Measurements from ENCODE around the gene TBCEL.
"Not testable (repeated sequence)": the region's sequence is repeated elsewhere in the genome, so short reads cannot be mapped to it uniquely, and the experiment has no call there.

TBCEL gene, protein sequence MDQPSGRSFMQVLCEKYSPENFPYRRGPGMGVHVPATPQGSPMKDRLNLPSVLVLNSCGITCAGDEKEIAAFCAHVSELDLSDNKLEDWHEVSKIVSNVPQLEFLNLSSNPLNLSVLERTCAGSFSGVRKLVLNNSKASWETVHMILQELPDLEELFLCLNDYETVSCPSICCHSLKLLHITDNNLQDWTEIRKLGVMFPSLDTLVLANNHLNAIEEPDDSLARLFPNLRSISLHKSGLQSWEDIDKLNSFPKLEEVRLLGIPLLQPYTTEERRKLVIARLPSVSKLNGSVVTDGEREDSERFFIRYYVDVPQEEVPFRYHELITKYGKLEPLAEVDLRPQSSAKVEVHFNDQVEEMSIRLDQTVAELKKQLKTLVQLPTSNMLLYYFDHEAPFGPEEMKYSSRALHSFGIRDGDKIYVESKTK

DNA sequence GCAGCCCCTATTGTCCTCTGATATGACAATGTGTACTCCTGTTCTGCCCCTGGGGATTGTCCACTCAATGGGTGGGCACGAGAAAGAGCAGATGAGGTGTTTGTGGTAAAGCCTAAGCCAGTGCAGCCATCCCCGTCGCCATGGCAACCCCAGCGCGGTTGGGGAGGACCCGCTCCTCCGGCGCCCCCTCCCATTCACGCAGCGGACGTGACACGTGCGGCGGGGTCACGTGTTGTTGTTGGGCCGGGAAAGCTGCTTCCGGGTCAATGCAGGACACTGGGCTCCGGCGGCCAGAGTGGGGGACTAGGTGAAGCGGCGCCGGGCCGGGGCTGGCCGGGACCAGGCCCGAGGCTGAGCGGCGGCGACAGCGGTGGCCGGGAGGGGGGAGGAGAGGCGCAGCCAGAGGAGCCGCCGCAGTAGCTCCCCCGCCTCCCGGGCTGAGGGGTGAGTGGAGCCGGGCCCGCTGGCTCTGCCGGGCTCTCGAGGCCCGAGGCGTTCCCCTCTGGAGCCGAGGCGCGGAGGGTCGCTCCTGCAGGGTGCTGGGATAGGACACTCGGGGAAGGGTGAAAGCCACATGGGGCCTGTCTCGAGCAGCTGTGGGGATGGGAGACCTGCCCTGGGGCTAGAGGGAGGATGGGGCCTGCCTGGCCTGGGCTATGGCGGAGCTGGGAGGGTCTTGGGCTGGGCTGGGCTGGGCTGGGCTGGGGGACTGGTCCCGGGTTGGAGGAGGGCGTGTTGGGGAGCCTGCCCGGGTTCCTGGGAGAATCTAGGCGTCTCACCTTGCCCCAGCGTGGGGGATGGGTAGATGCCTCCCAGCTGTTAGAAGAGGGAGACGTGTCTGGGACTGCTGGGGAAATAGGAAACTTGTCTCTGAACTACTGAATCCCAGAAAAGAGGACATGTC is at the start of gene TBCEL:
Gene TBCEL, plus strand, starts transcription at position 255 of the 904 bp plus-strand sequence. CDS start 21,589 bp downstream, outside the sequence.
- DNase-seq: peak; percentile 34

DNA sequence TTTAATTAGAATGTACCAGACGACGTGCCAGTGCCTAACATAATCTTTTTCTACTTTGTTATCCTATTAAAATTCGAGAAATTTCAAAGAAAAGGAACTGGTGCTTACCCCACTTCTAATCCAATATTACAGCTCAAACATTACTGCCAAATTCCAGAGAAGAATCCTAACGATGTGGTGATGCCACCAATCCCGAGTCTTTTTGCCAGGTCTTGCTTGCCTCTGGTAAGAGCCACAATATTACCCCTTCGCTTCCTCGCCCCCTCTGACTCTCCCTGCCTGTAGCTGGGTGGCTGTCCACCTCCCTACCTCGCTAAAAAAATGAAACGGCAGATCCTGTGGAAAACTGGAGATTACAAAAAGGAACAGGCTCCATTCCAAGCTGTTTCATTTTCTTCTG is 49.4 kb upstream of the TBCEL start:
- DNase-seq: no peak

DNA sequence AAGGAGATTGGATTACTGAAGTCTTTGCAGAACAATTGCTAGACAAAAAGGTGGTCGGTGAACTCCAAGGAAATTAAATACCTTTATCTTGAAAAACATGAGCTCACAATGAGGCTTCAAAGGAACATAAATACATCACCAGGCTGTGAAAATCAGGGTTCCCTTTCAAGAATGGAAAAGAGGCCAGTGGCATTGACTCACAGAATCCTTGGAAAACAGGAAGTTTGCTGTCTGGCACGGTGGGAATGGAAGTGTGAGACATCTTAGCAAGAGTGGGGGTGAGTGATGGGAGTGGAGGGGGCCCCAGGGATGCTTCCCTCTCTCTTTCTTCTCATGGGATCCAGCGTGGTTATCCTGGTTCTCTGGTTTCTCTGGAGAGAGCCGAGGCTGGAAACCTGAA is 48.9 kb upstream of the TBCEL start:
- no peak for DNase-seq

DNA sequence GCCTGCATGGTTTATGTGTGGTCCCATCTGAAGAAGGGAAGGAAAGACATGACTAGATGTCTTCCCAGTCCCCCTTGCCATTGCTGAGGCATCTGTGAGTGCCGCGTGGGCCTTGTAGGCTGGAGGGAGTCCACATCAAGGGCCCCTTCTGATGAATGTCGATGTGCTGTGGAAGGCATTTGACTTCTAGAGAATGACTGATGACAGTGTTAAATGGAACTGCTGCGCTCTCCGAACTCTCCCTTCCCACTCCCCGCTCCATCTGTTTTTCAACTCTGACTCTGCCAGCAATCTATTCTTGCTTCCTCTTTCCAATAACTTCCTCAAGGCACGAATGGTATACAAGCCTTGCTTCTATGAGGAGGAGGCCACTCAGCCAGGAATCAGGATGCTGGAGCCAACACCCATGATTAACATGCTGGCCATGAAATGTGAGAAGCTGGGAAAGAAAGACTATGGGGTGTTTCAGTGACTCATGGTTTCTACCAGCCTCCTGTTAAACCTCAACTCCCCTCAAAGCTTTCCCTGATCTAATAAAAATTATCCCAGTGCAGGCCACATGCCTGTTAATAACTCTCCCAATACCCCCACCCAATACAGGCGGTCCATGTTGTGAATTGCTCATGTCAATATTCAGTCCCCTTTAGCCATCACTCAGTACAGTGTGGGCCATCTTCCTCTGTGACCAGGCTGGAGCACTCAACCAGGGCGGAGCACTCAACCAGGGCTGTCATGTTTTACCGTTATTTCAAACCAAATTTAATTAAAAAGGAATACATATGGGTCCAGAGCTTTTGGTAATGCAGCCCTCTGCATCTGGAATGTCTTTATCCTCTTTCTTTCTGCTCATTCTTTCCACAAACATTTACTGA is 46.4 kb upstream of the TBCEL start:
- DNase-seq: no peak

DNA sequence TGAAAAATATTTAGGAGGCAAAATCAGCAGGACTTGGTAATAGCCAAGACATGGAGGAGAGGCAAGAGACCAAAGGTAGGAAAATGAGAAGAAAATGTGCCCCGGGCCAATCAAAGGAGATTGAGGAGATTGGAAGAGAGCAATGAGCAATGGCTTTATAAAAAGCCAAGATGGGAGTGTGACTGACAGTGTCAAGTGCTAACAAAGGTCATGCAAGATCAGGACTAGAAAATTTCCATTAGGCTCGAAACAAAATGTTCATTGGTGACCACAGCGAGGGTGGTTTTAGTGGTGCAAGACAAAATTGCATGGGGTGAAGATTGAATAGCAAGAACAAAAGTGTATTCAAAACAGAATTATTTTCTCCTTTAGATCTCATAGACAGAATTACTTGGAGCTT is 45.2 kb upstream of the TBCEL start:
- no peak for DNase-seq

DNA sequence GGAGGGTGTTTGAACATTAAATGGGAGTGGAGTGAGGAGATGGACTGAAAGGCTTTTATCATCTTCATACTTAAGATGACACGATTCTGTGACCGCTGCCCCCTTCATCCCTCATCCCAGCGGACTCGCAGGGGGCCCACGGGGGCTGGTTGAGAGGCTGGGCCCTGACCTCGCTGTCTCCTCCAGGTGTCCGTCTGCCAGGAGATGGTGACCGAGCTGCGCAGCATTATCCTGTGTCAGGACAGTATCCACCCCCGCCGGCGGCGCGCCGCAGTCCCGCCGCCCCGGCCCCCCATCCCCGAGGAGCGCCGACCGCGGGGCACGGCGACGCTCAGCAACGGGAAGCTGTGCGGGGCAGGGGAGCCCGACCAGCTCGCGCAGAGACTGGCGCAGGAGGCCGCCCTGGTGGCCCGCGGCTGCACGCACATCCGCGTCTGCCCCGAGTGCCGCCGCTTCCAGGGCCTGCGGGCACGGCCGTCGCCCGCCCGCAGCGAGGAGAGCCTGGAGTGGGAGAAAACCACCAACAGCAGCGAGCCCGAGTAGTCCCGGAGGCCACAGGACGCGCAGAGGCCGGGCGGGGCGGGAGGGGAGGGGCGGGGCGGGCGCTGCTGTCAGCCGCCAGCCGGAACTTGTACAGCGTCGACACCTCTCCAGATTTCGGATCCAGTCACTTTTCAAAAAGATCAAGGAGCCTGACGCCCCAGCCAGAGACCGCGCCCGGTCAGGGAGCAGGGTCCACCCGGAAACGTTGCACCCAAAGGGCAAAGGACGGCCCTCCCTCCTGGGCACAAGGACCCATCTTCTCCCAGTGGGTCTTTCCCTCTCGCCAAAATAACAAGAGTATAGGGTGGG is 38.0 kb upstream of the TBCEL start:
- DNase-seq: no peak

DNA sequence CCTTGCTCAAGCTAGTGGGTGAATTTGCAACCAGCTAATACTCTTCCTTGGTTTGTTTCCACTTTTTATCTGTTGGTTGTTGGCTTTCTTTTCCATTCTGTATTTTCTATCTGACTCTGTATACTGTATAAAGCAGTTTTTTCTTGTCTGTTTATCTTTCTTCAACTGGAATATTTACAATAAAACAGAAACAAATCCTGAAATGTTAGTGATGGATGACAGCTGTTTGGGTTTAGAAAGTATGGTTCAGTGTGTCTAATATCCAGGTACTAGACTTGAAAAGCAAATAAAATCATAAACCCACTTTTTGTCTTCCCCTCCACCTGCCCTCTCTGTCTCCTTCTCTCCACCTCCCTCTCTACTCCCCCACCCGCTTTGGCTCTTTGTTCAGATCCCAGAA is 35.3 kb upstream of the TBCEL start:
- no peak for DNase-seq

DNA sequence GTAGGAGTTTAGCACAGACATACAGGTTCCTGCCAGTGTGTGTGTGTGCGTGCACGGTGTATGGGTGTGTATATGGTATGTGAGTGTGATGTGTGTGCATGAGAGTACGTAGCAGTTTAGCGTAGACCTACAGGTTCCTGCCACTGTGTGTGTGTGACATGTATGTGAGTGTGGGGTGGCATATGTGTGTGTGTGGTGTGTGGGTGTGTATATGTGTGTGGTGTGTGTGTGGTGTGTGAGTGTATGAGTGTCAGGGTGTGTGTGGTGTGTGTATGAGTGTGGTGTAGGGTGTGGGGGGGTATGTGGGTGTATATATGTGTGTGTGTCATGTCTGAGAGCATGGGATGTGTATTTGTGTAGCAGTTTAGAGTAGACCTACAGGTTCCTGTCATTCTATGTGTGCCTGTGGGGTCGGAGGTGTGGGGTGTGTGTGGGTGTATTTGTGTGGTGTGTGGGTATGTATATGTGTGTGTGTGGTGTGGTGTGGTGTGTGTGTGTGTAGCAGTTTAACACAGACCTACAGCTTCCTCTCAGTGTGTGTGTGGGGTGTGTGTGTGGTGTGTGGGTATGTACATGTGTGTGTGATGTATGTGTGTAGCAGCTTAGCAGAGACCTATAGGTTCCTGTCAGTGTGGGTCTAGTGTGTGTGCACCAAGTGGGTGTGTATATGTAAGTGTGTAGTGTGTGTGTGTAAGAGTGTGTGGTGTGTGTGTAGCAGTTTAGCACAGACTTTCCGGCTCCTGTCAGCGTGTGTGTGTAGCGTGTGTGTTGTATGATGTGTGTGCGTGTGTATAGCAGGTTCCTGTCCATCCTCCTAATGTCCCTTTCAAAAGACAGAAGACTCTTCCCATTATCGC is 31.8 kb upstream of the TBCEL start:
- no peak for DNase-seq

DNA sequence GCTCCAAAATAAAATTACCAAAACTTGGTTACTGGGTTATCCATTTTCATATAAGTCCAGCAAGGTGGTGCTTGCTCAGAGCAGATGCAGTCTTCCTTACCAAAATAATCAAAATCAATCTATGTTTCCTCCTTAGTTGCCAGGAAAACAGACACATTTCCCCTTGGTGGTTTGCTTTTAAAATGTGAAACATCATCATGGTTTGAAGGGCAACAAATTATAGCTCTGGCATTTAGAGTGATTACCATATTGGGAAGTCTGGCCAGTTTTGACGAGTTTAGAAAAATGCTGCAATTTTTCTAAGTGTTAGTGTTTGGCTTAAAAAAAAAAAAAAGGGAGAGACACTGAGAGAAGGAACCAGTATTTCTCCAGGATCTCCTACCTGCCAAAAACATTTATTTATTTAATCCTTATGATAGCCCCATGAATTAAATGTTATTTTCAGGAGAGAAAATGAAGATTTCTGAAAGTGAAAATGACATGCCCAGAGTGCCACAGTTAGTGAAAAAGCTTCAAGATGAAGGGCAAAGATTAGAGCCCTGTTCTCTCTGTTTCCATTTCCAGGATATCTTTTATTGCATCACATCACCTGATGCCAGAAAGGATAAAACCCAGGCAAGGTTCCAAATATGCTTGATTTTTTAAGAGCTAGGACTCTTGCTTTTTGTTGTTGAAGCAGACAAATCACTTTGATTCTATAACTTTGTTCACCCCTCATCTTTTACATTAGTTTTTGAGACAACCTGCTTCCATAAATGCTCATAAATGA is 29.6 kb upstream of the TBCEL start:
- DNase-seq: no peak

DNA sequence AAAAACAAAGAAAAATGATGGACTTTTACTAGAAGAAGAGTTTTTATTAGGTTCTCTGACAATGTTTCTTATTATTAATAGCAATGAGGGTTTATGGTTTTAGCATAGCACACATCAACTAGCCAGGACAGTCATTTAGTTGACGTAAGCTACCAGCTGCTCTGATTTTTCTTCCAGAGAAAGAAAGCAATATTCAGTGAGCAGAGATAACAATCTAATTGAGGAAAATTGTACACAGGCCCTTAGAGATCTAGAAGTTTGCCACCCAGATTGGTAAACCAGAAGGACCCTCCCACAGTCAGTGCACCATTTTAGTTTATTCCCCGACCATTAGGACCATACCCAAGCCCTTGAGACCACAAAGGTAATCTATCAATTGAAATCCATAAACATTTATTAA is 28.7 kb upstream of the TBCEL start:
- no peak for DNase-seq

DNA sequence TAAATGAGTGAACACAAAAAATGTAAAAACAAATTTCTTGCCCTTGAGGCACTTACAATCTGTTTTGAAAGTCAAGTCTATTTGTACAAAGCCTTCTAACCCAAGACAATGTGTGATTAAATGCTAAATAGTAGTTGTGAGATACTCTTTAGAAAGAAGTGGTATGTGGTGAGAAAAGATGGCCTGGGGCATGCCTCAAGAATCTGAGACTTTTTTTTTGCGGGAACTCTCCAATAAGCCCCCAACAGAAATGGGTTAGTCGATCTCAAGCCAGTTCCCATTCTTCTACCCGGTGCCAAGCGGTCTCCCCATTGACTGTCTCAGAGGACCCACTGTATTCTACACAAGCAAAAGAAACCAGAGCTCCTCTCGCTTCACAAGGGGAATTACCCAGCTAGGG is 26.9 kb upstream of the TBCEL start:
- DNase-seq: no peak

DNA sequence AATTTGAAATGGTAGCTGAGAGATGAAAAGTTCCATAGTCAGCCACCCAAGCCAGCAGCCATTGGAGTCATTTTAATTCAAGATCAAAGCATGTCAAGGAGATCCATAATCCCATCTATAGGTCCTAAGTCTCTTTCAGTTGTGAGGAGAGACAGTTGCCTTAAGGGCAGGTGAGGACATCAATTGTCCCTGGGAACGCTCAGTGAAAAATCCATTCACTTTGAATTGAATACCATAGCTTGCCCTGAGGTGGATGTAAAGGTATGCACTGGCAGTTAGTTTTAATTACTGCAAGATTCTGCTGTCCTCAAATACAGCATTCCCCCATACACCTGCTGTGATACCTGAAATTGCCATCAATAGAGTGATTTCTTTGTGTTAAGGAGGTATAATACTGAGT is 25.3 kb upstream of the TBCEL start:
- DNase-seq: no peak

DNA sequence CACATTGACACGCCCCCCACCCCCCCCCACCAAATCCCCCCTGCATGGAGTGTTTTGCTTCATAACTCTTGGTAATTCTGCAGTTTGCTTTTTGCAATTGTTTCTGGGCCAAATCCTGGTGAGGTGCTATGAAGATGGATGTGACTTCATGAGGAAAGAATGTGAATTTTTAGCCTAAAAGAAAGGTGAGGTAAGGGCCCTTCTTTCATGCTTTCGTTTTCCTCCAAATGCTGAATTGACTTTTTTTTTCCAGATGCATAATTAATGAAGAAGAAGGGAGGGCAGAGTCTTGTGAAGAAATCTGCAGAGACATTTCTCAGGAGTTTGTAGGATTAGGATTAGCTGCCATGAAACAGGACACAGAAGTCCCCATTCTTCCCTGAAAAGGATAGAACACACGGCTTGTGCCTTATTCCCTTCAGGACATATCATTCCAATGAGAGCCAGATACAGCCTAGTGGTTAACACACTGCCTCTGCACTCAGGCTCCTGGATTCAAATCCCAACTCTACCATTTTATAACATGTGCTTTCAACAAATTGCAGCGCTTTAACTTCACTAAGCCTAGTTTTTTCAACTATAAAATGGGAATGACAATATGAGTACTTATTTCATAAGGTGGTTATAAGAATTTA is 19.6 kb upstream of the TBCEL start:
- DNase-seq: no peak

DNA sequence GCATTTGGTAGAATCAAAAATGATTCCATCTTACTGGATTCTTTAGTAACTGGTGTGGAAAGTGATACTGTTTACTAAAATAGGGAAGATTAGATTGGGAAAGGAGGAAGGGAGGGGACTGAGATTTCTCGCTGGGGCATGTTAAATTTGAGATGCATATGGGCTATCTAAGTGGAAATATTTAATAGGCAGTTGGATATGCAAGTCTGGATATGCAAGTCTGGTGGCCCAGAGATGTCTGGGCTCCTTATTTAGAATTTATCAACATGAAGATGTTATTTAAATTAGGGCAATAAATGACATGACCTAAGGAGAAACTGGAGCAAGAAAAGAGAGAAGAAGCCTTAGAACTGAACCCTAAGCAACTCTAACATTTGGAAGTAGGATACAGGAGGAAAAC is 17.0 kb upstream of the TBCEL start:
- DNase-seq: no peak

DNA sequence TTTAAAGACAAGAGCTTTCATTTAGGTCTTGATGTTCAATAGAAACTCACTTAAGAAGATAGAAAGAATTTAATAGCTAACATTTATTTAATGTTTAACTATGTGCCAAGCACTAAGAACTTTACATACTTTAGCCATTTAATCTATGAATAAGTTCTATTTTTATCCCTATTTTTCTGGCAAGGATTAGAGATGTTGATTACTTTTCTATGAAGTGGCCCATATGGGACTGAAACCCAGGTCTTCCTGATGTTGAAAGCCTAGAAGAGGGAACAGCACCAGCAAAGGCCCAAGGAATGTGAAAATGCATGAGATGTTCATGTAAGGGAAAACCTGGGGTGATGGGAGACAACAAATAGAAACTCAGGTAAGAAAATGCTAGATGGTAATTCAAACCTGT is 15.4 kb upstream of the TBCEL start:
- no peak for DNase-seq

DNA sequence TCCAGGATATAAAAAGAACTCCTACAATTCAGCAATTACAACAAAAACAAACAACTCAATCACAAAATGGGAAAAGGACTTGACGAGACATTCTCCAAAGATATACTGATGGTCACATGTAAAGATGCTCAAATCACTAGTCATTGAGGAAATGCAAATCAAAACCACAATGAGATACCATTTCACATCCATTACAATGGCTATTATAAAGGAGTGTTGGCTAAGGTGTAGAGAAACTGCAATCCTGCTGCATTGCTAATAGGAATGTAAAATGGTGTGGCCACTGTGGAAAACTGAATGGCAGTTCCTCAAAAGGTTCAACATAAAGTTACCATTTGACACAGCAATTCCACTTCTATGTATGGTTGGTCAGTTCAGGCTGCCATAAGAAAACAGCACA is 11.8 kb upstream of the TBCEL start:
- DNase-seq: no peak

DNA sequence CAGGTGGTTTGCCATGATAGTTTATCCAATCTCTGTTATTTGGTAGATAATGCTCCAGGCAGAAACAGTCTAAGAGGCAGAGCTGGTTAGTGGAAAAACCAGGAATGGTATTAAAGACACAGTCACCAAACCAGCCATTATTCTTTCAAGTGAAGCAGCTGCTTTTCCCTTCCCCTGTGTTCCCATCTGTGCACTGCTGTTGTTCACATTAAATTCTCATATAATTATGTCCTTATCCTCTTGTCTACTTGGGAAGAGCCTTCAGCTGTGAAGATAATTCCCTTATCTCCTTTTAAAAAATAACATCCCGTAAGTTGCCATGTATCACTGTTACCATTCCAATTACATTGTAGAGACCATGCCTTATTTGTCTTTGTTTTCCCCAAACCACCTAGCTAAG is 5.2 kb upstream of the TBCEL start:
- no peak for DNase-seq

DNA sequence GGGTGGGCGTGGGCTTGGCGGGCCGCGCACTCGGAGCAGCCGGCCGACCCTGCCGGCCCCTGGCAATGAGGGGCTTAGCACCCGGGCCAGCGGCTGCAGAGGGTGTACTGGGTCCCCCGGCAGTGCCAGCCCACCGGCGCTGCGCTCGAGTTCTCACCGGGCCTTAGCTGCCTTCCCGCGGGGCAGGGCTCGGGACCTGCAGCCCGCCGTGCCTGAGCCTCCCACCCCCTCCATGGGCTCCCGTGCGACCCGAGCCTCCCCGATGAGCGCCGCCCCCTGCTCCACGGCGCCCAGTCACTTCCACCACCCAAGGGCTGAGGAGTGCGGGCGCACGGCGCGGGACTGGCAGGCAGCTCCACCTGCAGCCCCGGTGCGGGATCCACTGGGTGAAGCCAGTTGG is 2.2 kb upstream of the TBCEL start:
- DNase-seq: not testable (repeated sequence)

DNA sequence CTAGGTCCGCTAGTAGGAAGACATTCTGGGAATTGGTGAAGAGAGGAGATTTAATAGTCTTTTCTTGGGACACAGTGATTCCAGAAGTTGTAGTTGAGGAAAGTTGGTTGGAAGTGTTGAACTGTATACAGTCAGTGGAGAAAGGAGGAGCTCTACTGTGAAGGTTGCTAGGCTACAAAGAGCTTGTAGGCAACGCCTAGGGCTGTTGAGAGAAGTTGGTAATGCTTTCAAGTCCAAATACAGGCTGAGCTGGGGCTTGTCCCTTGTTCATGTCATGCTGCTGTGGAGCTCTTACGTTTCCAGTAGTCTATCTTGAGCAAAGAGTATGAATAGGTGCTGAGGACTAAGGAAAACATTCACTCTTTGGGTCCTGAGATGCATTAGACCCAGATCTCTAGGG is 1.1 kb downstream of the TBCEL start:
- no peak for DNase-seq

DNA sequence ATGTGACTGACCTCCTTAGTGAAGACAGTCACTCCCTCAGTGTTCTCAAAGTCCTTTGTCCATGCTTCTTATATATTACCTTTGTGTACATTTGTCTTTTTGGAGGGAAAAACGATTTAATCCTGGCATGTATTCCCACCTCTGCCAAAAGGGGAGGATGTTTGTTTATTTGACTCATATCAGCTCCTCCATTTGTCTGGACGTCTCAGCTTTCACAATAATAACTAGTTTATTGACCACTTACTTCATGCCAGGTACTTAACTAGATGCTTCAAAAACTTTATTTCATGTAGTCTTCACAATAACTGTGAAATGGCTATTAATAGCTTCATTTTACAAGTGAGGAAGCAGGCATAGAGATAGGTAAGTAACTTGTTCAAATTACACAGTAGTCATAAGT is 5.3 kb downstream of the TBCEL start:
- DNase-seq: no peak
